ENCODE results near the gene CEP20.

DNA sequence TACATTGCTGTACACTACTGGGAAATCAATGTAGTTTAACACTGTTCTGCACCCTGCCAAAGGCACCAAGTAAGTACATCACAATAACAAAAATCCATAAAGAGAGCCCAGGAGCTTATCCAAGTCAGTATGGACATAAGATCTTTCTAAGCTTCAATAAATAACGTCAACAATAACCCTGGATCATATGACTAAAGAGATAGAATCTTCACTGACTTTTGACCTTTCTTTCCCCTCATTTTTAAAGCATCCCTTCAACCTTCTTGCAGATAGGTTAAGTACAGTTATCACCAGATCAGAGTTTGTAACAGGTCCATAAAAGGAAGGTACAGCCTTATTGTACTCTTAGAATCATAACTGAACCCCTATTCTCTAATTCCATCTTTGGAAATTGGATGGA lies 2.3 kb downstream of the CEP20 start:
- TF ChIP-seq, protein P1, sequence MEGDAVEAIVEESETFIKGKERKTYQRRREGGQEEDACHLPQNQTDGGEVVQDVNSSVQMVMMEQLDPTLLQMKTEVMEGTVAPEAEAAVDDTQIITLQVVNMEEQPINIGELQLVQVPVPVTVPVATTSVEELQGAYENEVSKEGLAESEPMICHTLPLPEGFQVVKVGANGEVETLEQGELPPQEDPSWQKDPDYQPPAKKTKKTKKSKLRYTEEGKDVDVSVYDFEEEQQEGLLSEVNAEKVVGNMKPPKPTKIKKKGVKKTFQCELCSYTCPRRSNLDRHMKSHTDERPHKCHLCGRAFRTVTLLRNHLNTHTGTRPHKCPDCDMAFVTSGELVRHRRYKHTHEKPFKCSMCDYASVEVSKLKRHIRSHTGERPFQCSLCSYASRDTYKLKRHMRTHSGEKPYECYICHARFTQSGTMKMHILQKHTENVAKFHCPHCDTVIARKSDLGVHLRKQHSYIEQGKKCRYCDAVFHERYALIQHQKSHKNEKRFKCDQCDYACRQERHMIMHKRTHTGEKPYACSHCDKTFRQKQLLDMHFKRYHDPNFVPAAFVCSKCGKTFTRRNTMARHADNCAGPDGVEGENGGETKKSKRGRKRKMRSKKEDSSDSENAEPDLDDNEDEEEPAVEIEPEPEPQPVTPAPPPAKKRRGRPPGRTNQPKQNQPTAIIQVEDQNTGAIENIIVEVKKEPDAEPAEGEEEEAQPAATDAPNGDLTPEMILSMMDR (IDR thresholded peaks at IDR 0.05): no peak
- TF ChIP-seq EZH2 (IDR thresholded peaks at IDR 0.05) (no peak), EZH2phosphoT487 (IDR thresholded peaks at IDR 0.05) (no peak)
